HepG2 (cell line): ENCODE measurements around the gene CACNA1F. TPM values are rescaled to one million over a fixed set of nuclear protein-coding genes. Genes with fewer than 3 reads are reported as not detected.

Source experiments
- ATAC-seq: fragments of 200-7000 bp; cut with Tn5 transposase; 3 replicates; pipeline ENCODE4 v1.9.1; 2020; ENCODE audit warnings: mild to moderate bottlenecking, moderate library complexity
- BruUV-seq: library from RNA; stranded (reverse); fragments of 400-500 nt; replicated peaks from 2 replicates; lab custom pipeline; 2021; lab: Mats Ljungman, UMichigan
- CTCF ChIA-PET: fragments of 300-600 bp; formaldehyde crosslinking; extraction: SDS; loops from one replicate; lab custom pipeline; 2021; ENCODE audit warnings: low total read pairs, inconsistent platforms, low intra/inter-chr PET ratio; lab: Yijun Ruan, JAX
- POLR2A ChIA-PET: fragments of 350-600 bp; sonication (Branson Sonifier 250); formaldehyde crosslinking; loops from one replicate; lab custom pipeline; 2020; ENCODE audit warnings: antibody characterized with exemption, inconsistent platforms; lab: Yijun Ruan, JAX
- DNase-seq: peaks from one replicate; pipeline ENCODE4 v3.0.0-alpha.2; 2015; ENCODE audit warnings: low spot score
- FAIRE-seq: peaks from 3 replicates; lab custom pipeline; 2011; peaks lifted over from hg19 to GRCh38; lab: Jason Lieb, UNC
- H2AFZ ChIP-seq: one replicate; pipeline ENCODE4 v1.6.1; 2011; ENCODE audit warnings: low read length, inconsistent platforms
- H3K27ac ChIP-seq: fragments of 300-600 bp; 3 replicates; pipeline ENCODE4 v1.8.0; 2011; ENCODE audit warnings: mixed run types, mild to moderate bottlenecking, mixed read lengths, low read length, inconsistent platforms; ENCODE audit not compliant: insufficient read depth; ENCODE audit errors: extremely low read length
- H3K27me3 ChIP-seq, 2 experiments: fragments of 200-600 bp in 1 of 2; 2 replicates in 1 of 2; 3 replicates in 1 of 2; pipeline versions ENCODE4 v1.6.0 to v1.8.0; 2011; ENCODE audit warnings: low read length in 2 of 2, mild to moderate bottlenecking in 2 of 2, moderate library complexity in 2 of 2, inconsistent platforms in 1 of 2; ENCODE audit not compliant: insufficient read depth in 2 of 2, control insufficient read depth in 1 of 2
- H3K36me3 ChIP-seq, 2 experiments: fragments of 200-600 bp in 1 of 2; replicated peaks in 1 of 2; 2 replicates in 1 of 2; 3 replicates in 1 of 2; pipeline versions ENCODE4 v1.5.1 to v1.8.0; 2011; ENCODE audit warnings: low read length in 2 of 2, inconsistent platforms in 1 of 2; ENCODE audit not compliant: insufficient read depth in 2 of 2, control insufficient read depth in 1 of 2
- H3K4me1 ChIP-seq: 2 replicates; pipeline ENCODE4 v1.5.1; 2012; ENCODE audit warnings: low read length, inconsistent platforms; ENCODE audit not compliant: insufficient read depth
- H3K4me2 ChIP-seq: 2 replicates; pipeline ENCODE4 v1.6.0; 2011; ENCODE audit warnings: low read depth, low read length, inconsistent platforms
- H3K4me3 ChIP-seq, 3 experiments: fragments of 200-600 bp in 1 of 3; sonication (generic), shearing (Covaris generic) in 1 of 3; replicated peaks in 1 of 3; 2 replicates each; pipeline ENCODE4 v1.5.1; 2011 to 2016; ENCODE audit warnings: low read length in 3 of 3, inconsistent platforms in 2 of 3, low read depth in 2 of 3, mild to moderate bottlenecking in 2 of 3, control low read depth in 1 of 3, mixed read lengths in 1 of 3; ENCODE audit not compliant: insufficient read depth in 1 of 3
- H3K79me2 ChIP-seq: one replicate; pipeline ENCODE4 v1.6.1; 2011; ENCODE audit warnings: low read length, inconsistent platforms; ENCODE audit not compliant: insufficient read depth
- H3K9ac ChIP-seq: 2 replicates; pipeline ENCODE4 v1.6.0; 2011; ENCODE audit warnings: mild to moderate bottlenecking, low read depth, low read length, inconsistent platforms; ENCODE audit not compliant: insufficient read depth
- H3K9me3 ChIP-seq: 2 replicates; pipeline ENCODE4 v1.5.1; 2012; ENCODE audit warnings: mild to moderate bottlenecking, low read length
- H4K20me1 ChIP-seq: 2 replicates; pipeline ENCODE4 v1.6.0; 2011; ENCODE audit warnings: inconsistent platforms, mild to moderate bottlenecking, low read length, moderate library complexity; ENCODE audit not compliant: insufficient read depth
- HOXA5 ChIP-seq: sonication (generic); formaldehyde crosslinking; IDR thresholded peaks from 2 replicates; pipeline ENCODE4 v1.4.0; 2020; ENCODE audit warnings: missing genetic modification reagents
- KDM2A ChIP-seq: sonication (generic); formaldehyde crosslinking; IDR thresholded peaks from 2 replicates; pipeline ENCODE4 v1.4.0; 2020; ENCODE audit warnings: low read depth, missing genetic modification reagents, borderline replicate concordance
- PHF5A ChIP-seq: IDR thresholded peaks from one replicate; pipeline ENCODE4 v1.6.1; 2018; ENCODE audit warnings: low read depth, missing genetic modification reagents; ENCODE audit not compliant: unreplicated experiment
- ZBTB3 ChIP-seq: sonication (generic); formaldehyde crosslinking; IDR thresholded peaks from 2 replicates; pipeline ENCODE4 v1.4.0; 2020; ENCODE audit warnings: low read depth, mild to moderate bottlenecking, moderate library complexity, missing genetic modification reagents, borderline replicate concordance
- WGBS: methylation state at CpG from one replicate; pipeline ENCODE4 v1.1.6; 2017; ENCODE audit warnings: low lambda C conversion rate; 5-methylcytosine and 5-hydroxymethylcytosine counted together
- in situ Hi-C: cut with HindIII; loops from 2 replicates; pipeline ENCODE4 v1.10.0; 2017; ENCODE audit warnings: low pct_unique_long_range_greater_than_20kb; ENCODE audit not compliant: extremely low pct_ligation_motif_present
- intact Hi-C: fragments of 100-400 bp; cut with micrococcal nuclease; formaldehyde crosslinking; loops from one replicate; pipeline ENCODE4 v1.10.0; 2022; ENCODE audit not compliant: unreplicated experiment
- polyA plus RNA-seq, 8 experiments: library from polyadenylated mRNA; depleted of rRNA in 3 of 8; stranded (reverse) in 7 of 8; unstranded in 1 of 8; fragments of >200 nt; fragmentation: Illumina TruSeq in 4 of 8; extraction: Trizol in 4 of 8; gene quantifications; 2 replicates each; pipeline versions ENCODE4 v1.2.1 to v1.2.3, GENCODE V29; 2011 to 2016; ENCODE audit warnings: low read depth in 4 of 8, missing spikeins in 1 of 8, mixed read lengths in 1 of 8; ENCODE audit not compliant: insufficient read depth in 1 of 8
- total RNA-seq, 5 experiments: library from RNA; depleted of rRNA; stranded (reverse); fragments of >200 nt; fragmentation: Illumina TruSeq; extraction: Trizol; gene quantifications; 2 replicates each; pipeline ENCODE4 v1.2.3, GENCODE V29; 2016; ENCODE audit warnings: low read depth in 1 of 5
- TF ChIP-seq, protein P1 (sequence below): sonication (generic); formaldehyde crosslinking; IDR thresholded peaks from 2 replicates; pipeline ENCODE4 v1.4.0; 2020; ENCODE audit warnings: missing genetic modification reagents, borderline replicate concordance
- TF ChIP-seq, protein P2 (sequence below): sonication (generic); formaldehyde crosslinking; IDR thresholded peaks from 2 replicates; pipeline ENCODE4 v1.5.0; 2020; ENCODE audit warnings: mild to moderate bottlenecking, missing genetic modification reagents

The CACNA1F gene
- total and polyA plus RNA-seq, 2 of the 13 experiments (the other 11 are each of a cell fraction or from before 2014, with no cell fraction given): 0.03 TPM; not detected in 1

DNA sequence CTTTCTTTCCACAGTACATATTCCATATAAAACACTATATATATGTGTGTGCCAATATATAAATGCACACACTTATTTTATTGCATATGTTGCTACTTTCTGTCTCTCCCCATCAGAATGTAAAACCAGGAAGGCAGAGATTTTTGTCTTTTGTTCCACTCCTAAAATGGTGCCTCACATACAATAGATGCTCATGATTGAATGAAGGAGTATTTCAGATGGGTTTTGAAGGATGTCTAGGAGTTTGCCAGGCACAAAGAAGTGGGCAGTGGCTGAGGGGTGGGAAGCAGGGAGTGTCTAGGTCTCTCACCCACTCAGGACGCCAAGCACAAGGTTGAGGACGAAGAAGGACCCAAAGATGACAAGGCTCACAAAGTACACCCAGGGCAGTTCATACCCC lies 5.4 kb downstream of the CACNA1F start:
- FAIRE-seq: no peak
- no peaks in the 10 kb centered on the region for H3K9me3 ChIP-seq
- DNase-seq: no peak
- no peak overlapping the region for H2AFZ ChIP-seq
- in situ Hi-C loops: no loop called here
- 0 out of 5 replicates have a peak, but pooled peaks cover 0 to 1% of the 10 kb centered on the region in 2 experiments for H3K27me3 ChIP-seq
- CTCF ChIA-PET: no interaction called here
- H3K4me2 ChIP-seq: no peak overlapping the region
- intact Hi-C loops: no loop called here
- H3K36me3 ChIP-seq: no peaks in the 10 kb centered on the region
- ATAC-seq: no peak
- no peaks in the 10 kb centered on the region for H3K4me1 ChIP-seq
- no peaks in the 10 kb centered on the region for H4K20me1 ChIP-seq
- H3K79me2 ChIP-seq: no peaks in the 10 kb centered on the region
- no peak overlapping the region for H3K27ac ChIP-seq
- 12% methylated on average over 2 of the region's 2 CpGs for WGBS
- no TSS peak for BruUV-seq
- H3K9ac ChIP-seq: no peak overlapping the region
- POLR2A ChIA-PET: interaction anchor here (1.2 kb wide), 1 partner anchor 37 kb away, joined by 3 read pairs; no protein-coding TSS in a partner anchor
- H3K4me3 ChIP-seq: no peak overlapping the region
- no peak for TF ChIP-seq PHF5A
- TF ChIP-seq KDM2A (CRISPR knock-in tag): no peak
- TF ChIP-seq HOXA5 (CRISPR knock-in tag): no peak
- no peak for TF ChIP-seq ZBTB3 (CRISPR knock-in tag)
- TF ChIP-seq, protein P1, sequence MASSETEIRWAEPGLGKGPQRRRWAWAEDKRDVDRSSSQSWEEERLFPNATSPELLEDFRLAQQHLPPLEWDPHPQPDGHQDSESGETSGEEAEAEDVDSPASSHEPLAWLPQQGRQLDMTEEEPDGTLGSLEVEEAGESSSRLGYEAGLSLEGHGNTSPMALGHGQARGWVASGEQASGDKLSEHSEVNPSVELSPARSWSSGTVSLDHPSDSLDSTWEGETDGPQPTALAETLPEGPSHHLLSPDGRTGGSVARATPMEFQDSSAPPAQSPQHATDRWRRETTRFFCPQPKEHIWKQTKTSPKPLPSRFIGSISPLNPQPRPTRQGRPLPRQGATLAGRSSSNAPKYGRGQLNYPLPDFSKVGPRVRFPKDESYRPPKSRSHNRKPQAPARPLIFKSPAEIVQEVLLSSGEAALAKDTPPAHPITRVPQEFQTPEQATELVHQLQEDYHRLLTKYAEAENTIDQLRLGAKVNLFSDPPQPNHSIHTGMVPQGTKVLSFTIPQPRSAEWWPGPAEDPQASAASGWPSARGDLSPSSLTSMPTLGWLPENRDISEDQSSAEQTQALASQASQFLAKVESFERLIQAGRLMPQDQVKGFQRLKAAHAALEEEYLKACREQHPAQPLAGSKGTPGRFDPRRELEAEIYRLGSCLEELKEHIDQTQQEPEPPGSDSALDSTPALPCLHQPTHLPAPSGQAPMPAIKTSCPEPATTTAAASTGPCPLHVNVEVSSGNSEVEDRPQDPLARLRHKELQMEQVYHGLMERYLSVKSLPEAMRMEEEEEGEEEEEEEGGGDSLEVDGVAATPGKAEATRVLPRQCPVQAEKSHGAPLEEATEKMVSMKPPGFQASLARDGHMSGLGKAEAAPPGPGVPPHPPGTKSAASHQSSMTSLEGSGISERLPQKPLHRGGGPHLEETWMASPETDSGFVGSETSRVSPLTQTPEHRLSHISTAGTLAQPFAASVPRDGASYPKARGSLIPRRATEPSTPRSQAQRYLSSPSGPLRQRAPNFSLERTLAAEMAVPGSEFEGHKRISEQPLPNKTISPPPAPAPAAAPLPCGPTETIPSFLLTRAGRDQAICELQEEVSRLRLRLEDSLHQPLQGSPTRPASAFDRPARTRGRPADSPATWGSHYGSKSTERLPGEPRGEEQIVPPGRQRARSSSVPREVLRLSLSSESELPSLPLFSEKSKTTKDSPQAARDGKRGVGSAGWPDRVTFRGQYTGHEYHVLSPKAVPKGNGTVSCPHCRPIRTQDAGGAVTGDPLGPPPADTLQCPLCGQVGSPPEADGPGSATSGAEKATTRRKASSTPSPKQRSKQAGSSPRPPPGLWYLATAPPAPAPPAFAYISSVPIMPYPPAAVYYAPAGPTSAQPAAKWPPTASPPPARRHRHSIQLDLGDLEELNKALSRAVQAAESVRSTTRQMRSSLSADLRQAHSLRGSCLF (CRISPR knock-in tag): no peak
- TF ChIP-seq, protein P2, sequence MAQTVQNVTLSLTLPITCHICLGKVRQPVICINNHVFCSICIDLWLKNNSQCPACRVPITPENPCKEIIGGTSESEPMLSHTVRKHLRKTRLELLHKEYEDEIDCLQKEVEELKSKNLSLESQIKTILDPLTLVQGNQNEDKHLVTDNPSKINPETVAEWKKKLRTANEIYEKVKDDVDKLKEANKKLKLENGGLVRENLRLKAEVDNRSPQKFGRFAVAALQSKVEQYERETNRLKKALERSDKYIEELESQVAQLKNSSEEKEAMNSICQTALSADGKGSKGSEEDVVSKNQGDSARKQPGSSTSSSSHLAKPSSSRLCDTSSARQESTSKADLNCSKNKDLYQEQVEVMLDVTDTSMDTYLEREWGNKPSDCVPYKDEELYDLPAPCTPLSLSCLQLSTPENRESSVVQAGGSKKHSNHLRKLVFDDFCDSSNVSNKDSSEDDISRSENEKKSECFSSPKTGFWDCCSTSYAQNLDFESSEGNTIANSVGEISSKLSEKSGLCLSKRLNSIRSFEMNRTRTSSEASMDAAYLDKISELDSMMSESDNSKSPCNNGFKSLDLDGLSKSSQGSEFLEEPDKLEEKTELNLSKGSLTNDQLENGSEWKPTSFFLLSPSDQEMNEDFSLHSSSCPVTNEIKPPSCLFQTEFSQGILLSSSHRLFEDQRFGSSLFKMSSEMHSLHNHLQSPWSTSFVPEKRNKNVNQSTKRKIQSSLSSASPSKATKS (CRISPR knock-in tag): no peak
